C1 segment of cervical spinal cord (tissue), 14 donors: ENCODE measurements around the gene MLEC.
A peak's percentile ranks its signal among the peaks of the same experiment; 100 is the strongest.

ENCODE experiments used
- DNase-seq, 14 donors: peaks; one replicate each; lab custom pipeline; 2025; lab: John Stamatoyannopoulos, UW

The MLEC gene

GRCh38 chr12:120692524-120693033, 5.6 kb downstream of the MLEC start:
- no peak for DNase-seq

DNA sequence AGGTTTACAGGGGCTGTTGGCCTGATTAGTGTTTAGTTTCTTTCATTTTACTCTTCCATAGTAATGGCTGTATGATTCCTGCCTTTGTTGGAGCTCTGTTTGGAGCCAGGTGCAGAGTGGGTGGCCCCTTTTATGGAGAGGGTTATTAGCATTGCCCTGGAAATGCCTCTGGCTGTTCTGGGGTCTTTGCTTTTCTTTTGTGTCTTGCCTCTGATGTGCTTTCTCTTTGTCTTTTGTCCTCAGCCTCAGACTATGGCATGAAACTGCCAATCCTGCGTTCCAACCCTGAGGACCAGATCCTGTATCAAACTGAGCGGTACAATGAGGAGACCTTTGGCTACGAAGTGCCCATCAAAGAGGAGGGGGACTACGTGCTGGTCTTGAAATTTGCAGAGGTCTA, 6.9 kb downstream of the MLEC start:
- DNase-seq: no peak

- DNase-seq: no peak
Measured at GRCh38 chr12:120696626-120697025, 9.7 kb downstream of the MLEC start.

- no peak for DNase-seq
Measured at GRCh38 chr12:120697344-120697743, 10.4 kb downstream of the MLEC start.

- DNase-seq: no peak
Measured at GRCh38 chr12:120698665-120699064, 11.7 kb downstream of the MLEC start.

DNA sequence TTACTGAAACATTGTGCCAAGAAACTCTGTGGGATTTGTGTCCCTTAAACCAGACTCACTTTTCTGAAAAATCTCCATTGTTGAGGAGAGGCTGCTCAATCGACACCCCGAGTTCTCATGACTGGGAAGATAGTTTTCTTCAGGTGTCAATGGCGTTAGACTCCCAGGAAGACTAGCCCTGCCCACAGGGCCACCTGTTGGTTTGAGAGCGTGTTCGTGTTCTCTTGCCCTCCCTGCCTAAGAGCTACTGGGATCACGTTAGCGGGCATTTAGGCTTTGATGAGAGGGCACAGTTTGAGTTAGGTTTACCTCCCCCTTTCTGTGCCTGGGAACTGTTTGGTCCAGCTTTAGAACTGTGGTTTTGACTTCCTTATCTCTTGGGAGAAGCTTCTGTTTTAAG, 12.6 kb downstream of the MLEC start:
- DNase-seq: no peak

- DNase-seq: no peak
Measured at GRCh38 chr12:120700886-120701285, 13.9 kb downstream of the MLEC start.

DNA sequence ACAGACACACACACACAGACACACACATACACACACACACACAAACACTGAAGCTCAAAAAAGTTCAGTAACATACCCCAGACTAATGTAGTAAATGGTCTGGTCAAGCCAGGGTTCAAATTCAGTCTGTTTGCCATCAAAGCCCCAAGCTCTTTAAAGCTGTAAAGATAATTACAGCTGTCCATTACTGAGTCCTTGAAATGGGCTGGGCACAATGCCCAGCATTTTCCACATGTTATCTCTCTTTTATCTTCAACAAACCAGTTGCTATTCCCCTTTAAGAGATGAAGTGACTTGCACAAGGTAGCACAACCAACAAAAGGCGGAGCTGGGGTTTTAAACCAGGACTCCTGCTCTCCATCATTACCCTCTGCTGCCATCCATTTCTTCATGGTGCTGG, 15.7 kb downstream of the MLEC start:
- DNase-seq: no peak

DNA sequence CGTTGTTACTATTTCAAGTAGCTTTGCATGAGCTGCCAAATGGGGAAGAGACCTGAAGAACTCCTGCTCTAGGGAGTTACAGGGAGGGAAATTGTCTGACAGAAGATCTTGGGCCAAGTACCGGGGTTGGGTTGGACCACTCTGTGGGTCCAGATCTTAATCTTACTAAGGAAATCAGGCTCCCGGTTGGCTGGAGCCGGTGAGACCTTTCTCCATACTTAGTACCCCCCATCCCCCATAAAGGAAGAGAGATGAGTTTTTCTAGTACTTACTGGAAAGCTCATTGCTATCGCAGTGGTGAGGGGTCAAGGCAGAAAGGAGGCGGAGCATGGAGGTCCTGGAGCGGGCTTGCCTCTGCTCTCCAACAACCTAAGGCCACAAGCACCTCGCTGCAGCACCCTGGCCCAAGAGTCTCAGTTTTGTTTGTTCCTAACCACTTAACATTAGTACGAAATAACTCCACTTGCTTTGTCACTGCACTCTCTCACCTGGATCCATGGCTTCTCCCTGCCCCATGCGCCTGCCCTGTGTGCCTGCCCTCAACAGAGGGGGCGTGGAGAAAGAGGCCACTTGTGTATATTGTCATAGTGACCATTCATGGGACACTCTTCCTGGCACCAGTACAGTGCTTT, 16.5 kb downstream of the MLEC start:
- no peak for DNase-seq

- DNase-seq: peak in 2 of 14 donors; percentile 1 to 60
Measured at GRCh38 chr12:120705618-120706017, 18.7 kb downstream of the MLEC start.

DNA sequence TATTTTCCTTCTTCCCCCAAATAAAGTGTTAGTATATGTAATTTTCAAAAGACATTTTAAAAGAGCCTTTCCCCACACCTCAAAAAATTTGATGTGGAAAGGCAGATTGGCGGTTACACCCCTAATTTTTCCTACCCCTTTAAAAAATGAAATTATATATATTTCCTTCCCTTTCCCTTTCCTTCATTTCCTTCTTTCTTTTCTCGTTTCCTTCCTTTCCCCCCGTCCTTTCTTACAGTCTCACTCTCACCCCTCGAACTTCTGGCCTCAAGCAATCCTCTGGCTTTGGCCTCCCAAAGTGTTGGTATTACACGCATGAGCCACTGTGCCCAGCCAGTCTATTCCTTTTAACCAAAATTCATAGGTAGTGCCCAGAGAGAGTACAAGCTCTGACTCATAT, 19.1 kb downstream of the MLEC start:
- no peak for DNase-seq

DNA sequence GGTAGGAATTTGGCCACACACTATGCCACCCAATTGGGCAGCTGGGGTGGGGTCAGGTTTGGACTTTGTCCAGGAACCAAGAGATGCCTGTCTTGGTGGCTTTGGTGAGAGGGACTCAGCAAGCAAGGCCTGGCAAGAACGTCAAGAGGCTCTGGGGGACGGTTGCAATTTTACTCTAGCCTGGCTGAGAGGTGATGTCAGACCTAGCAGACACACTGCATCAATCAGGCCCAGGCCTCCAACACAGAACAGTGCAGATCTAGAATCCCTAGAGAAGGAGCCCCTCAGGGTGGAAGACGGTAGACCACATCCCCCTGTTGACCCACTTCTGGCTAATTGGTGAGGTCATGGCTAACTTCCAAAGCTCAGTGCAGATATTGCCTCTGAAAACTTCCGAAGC, 21.7 kb downstream of the MLEC start:
- no peak for DNase-seq

GRCh38 chr12:120710031-120710804, 23.3 kb downstream of the MLEC start, which contains the start of gene UNC119B:
Gene UNC119B (plus strand): TSS chr12:120710458. CDS start chr12:120710475, 17 bp downstream.
- peak in 13 of 14 donors; percentile 13 to 78 (median 57) for DNase-seq

DNA sequence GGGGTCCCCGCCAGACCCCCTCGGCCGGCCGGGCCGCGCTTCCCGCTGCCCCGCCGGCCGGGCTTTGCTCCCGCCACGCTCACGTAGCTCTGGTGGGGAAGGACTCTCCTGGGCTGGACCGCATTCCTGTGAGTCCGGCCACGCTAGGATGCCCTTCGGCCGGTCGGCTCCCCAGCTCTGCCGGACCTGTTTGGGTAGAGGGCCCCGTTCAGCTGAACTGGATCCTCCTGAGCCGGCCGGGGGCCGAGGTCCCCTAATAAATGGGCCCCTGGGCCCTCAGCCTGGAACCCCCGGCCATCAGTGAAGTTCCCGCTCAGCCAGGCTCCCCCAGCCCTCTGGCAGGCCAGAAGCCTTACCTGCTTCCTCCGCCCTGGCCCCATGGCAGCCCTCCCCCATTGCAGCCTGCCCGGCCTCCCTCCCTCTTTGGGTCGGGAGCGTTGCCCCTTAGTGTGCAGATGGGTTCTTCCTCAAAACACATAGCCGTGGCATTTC, 23.9 kb downstream of the MLEC start:
- peak in 5 of 14 donors; percentile 16 to 54 (median 32) for DNase-seq

DNA sequence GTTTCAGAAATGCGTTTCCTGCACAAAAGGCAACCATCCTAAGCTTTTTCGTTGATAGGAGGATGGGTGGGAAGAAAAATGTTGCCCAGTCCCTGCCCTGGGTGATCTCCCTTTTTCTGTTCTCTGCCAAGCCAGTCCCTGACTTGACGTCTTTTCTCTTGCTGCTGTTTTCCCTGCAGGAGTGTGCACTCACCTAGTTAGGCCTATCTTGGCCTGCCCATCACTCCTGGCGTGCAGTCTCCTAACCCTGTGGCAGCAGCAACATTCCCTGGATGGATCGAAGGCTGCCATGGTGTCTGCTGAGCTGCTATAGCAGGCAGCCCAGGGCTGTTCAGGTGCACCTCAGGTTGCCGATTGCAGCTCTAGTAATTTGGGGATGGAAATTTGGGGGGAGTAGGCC, 24.5 kb downstream of the MLEC start:
- DNase-seq: peak in 2 of 14 donors; percentile 7 to 9

DNA sequence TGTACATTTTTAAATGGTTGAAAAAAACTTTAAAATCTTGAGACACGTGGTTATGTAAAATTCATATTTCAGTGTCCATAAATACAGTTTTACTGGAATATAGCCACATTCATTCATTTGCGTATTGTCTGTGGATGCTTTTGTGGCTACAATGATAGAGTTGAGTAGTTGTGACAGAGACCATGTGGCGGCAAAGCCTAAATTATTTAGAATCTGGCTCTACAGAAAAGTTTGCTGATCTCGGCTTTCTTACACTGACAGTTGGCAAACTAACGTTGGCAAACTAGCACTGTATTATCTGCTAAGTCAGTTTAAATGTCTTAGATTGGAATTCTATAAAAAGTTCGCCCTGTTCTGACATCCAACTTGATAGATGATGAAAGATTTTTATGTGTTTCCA, 25.7 kb downstream of the MLEC start:
- no peak for DNase-seq

DNA sequence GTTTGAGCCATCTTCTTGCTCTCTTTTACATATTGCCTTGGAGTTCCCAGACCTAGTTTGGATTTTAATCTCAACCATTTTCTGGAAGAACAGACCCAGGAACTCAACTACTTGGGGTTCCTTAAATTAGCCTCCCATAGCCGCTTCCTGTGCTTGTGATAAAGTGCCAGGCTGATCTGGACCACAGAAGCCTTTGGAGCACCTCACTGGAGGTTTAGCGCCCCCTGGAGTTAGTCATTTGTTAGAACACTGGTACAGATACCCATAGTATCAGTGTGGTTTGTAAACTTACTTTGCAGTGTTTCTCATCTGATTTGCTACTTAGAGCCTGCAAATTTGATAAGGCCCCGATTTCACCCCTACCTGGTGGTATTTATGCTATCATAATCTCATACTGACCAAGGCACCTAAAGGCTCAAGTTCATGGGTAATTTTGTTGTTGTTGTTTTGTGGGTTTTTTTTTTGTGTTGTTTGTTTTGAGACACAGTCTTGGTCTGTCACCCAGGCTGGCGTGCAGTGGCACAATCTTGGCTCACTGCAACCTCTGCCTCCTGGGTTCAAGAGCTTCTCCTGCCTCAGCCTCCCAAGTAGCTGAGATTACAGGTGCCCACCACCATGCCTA, 27.0 kb downstream of the MLEC start:
- DNase-seq: peak in 11 of 14 donors; percentile 11 to 66 (median 39)

- DNase-seq: no peak
Measured at GRCh38 chr12:120718055-120718454, 31.1 kb downstream of the MLEC start.

DNA sequence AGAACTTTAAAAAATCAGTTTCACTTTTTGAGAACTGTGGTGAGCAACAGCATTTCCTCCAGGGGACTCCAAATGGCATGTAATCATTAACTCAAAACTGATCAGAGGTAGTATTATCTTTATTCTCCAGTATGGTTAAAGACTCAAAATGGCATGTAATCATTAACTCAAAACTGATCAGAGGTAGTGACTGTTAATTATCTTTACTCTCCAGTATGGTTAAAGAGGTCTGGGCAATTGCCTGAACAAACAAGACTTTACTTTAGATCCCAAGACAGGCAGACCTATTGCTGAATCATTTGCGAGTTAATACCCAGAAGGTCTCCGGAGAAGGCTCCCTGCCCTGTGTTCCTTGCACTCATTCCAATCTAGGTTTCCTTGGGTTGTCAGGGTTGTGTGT, 32.1 kb downstream of the MLEC start:
- no peak for DNase-seq

- no peak for DNase-seq
Measured at GRCh38 chr12:120719496-120720233, 32.7 kb downstream of the MLEC start.

DNA sequence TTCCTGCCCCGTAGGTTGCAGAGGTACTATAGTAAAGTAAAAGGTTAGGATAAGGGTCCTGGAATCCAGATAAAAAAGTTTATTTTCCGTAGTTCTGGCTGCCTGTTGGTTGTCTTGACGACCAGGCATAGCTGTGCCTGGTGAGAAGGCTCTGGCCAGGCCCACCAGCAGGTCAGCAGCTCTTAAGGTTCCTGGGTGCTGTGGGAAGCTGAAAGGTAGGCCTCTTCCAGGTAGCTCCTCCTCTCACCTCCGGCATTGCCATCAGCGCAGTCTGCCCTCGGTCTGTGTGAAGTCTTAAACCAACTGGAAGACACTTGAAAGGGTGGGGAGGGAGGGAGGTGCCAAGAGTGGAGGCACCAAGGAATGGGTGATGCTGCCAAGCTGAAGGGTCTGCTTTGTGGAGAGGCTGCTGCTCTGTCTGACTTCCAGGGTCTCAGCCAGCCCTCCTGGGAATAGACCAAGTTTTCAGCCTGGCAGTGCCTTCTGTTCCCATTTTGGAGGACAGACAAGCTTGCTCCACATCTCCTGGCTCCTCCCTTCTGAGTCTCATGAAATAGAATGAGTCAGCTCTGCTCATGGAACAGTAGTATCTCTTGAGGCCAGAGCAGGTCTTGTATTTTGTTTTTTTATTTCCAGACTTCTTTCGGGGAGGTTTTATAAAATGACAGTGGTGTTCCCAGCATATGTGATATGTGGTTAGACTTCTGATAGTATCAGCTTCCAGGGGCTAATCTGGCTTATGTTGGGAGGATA, 33.5 kb downstream of the MLEC start:
- DNase-seq: peak in 10 of 14 donors; percentile 8 to 78 (median 40)
